Right lung (tissue), 5 donors: ENCODE measurements around the gene UBE2E3. TPM values are rescaled to one million over a fixed set of nuclear protein-coding genes. Genes with fewer than 3 reads are reported as not detected.
"Not testable (repeated sequence)": the region's sequence is repeated elsewhere in the genome, so short reads cannot be mapped to it uniquely, and the experiment has no call there.

Source experiments
- DNase-seq, 2 donors: peaks; one replicate each; pipeline ENCODE4 v3.0.0-alpha.2; 2013
- polyA plus RNA-seq, 5 donors: library from polyadenylated mRNA; unstranded; fragments of 120-200 nt; gene quantifications; one replicate each; pipeline versions ENCODE4 v1.2.1 to v1.2.3, GENCODE V29; 2013; ENCODE audit warnings: inconsistent platforms in 1 of 5, low replicate concordance in 1 of 5; ENCODE audit not compliant: insufficient read length in 5 of 5, insufficient read depth in 1 of 5

The UBE2E3 gene
- polyA plus RNA-seq, 5 donors: 131 to 177 (median 160) TPM

DNA sequence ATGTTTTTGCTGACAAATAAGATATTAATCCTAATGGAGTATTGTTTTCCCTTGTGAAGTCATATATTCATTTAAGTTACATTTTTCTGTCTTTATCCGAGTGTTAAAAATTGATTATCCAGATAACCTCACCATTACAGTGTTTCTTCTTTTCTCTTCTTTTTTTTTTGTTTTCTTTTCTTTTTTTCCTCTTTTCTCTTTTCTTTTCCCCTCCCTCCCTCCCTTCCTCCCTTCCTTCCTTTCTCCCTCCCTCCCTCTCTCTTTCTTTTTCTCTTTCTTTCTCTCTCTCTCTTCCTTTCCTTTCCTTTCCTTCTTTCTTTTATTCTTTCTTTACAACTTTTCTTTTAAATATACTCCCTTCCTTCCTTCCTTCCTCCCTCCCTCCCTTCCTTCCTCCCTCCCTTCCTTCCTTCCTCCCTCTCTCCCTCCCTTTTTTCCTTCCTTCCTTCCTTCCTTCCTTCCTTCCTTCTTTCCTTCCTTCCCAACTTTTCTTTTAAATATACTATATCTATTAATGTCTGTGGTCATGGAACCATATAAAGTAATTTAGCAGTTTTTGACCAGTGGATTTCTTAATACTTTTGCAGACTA lies 40.9 kb downstream of the UBE2E3 start:
- DNase-seq: no peak

DNA sequence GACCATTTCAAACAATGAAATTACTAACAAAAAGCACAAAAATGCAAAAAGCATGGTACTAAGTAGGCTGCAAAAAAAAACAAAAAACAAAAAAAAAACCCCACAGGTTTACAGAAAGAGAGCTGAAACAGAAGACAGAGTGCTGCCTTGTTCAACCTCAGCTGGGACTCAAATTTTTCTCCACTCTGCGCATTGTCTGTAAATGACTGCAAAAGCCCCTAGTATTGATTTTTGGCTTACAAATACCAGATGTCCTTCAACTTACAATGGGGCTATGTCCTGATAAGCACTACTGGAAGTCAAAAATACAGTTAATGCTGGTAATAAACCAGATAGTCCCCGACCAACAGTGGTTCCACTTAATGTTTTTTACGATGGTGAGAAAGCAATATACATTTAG lies 42.2 kb downstream of the UBE2E3 start:
- no peak for DNase-seq

DNA sequence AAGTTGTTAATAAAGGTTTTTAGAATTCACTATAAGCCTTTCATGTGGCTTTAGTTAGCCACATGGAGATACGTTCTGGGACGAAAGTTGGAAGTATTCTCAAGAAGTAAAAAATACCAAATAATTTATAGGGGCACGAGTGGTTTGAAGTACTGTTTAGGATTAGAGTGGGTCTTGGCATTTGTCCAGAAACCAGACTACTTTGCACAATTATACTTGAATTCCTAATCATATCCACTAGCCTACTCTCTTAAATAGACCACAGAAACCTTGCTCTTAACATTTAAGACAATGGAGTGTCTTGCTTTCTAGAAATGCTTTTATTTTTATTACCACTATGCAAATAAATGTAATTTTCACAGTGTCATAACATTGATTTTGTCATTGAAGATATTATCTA lies 44.6 kb downstream of the UBE2E3 start:
- peak; percentile 6 to 17 for DNase-seq

DNA sequence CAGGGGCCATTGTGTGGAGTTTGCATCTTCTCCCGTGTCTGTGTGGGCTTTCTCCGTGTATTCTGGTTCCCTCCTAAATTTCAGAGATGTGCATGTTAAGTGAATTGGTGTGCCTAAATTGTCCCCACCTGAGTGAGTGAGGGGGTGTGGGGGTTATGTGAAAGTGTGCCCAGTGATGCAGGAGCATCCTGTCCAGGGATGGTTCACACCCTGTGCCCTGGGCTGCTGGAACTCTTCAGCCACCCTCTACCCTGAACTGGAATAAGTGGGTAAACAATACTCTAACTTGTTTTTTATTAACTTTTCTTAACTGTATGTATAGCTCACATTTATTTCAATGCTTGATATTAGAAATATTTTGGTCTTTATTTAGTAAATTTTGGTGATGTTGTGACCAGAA lies 56.0 kb downstream of the UBE2E3 start:
- no peak for DNase-seq

DNA sequence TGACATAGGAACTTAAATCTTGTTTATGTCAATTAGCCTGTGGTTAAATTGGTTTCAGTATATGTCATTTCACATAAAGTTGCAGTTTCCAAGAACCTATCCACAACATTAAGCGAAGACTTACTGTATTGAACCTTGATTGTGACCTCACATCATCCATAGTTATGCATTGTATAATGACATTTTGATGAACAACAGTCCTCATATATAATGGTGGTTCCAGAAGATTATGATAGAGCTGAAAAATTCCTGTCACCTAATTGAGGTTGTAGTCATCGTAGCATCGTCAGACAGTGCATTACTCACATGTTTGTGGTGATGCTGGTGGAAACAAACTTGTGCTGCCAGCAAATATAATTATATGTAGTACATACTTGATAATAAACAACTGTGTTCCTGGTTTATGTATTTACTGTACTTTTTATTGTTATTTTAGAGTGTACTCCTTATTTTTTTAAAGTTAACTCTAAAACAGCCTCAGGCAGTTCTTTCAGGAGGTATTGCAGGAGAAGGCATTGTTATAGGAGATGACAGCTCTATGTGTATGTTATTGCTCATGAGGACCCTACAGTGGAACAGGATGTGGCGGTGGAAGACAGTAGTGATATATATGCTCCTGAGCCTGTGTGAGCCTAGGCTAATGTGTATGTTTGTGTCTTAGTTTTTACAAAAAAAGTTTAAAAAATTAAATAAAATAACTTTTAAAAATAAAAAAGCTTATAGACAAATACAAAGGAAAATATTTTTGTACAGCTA lies 56.6 kb downstream of the UBE2E3 start:
- no peak for DNase-seq

DNA sequence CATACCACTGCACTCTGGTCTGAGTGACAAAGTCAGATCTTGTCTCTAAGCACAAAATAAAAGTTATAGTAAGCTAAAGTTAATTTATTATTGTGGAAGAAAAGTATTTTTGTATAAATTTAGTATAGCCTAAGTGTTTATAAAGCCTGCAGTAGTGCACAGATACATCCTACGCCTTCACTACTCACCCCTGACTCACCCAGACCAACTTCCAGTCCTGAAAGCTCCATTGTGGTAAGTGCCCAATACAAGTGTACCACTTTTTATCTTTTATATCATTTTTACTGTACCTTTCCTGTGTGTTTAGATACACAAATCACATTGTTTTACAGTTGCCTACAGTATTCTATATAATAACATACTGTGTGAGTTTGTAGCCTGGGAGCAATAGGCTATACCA lies 57.5 kb downstream of the UBE2E3 start:
- no peak for DNase-seq

DNA sequence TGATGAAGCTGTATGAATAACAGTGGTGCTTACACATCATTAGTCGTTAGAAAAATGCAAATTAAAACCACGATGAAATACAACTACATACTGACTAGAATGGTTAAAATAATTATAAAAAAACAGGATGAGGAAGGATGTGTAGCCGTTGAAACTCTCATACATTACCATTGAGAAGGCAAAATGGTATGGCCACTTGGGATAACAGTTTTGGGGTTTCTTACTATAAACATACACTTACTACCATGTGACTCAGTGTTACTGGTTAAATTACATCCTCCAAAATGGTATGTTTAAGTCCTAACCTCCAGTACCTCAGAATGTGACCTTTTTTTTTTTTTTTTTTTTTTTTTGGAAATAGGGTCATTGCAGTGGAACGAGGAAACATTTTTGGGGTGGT lies 58.4 kb downstream of the UBE2E3 start:
- no peak for DNase-seq

DNA sequence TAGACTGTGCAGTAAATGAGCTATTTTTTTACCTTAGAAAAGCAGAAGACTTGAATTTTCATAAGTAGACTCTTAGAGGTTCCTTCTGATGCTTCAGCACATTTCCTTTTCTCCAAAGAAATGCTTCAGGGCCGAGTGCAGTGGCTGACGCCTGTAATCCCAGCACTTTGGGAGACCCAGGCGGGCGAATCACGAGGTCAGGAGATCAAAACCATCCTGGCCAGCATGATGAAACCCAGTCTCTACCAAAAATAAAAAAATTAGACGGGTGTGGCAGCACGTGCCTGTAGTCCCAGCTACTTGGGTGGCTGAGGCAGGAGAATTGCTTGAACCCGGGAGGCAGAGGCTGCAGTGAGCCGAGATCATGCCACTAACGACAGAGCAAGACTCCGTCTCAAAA lies 60.4 kb downstream of the UBE2E3 start:
- not testable (repeated sequence) for DNase-seq

DNA sequence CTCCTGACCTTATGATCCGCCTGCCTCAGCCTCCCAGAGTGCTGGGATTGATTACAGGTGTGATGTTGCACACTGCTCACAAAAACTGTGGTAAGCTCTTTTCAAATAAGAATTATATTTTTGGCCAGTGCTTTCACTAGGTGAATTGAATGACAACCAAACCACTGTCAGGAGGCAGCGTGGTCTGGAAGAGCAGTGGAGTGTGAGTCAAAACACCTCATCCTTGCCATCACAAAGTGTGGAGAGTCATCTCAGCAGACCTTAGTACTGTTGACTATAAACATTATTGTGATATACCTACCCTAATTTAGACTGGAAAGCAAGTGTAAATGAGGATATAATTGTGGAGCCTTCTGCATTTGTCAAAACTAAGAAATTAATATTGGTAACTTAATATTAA lies 61.3 kb downstream of the UBE2E3 start:
- DNase-seq: no peak

DNA sequence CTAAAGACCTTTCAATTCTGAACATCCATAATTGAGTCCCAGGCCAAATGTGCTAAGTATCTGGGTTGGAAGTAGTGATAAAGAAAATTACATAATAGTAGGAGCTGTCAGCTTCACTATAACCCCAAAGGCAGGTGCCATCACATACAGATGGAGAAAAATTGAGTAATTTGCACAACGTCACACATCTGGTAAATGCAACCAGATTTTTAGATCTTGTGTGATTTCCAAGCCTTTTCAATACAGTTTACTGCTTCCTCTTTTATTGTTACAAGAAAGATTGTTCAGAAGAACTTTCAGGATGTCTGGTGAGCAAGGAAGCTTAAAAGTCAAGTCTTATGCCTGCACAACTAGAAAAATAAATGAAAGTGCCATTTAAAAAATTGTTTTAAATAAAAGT lies 62.3 kb downstream of the UBE2E3 start:
- no peak for DNase-seq

DNA sequence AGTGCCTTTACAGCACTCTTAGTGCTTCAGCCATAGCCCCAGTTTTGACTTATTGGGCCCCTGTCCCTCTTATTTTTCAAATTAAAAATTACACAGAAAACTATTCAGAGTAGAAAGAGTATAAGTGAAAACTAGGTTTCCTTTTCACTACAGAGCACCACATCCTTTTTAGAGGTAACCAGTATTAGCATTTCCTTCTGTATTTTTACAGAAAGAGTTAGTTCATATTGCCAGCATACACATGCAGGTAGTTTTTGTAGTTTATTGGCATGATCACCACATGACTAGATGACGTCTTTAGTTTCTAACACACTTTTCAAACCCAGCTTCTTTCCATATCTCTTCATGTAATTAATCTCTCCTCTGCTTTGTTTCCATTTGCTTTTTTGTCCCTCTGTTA lies 66.4 kb downstream of the UBE2E3 start:
- DNase-seq: no peak

DNA sequence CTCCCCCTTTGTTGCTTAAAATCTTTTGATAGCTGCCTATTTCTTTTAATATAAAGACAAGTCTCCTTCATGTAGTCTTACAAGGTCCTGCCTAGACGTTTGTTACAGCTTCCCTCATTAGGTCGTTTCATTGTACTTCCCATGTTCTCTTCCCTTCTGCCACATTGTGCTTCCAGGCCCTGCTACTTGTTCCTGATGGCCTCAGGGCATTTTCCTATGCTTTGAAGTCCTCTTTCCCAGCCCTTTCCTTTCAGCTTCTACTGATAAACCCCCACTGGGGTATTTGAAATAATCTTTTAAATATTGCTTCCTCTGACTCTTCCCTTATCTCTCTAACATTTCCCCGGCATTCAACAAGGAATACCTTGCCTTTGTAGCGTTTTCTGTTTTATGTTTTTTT lies 67.4 kb downstream of the UBE2E3 start:
- DNase-seq: no peak

DNA sequence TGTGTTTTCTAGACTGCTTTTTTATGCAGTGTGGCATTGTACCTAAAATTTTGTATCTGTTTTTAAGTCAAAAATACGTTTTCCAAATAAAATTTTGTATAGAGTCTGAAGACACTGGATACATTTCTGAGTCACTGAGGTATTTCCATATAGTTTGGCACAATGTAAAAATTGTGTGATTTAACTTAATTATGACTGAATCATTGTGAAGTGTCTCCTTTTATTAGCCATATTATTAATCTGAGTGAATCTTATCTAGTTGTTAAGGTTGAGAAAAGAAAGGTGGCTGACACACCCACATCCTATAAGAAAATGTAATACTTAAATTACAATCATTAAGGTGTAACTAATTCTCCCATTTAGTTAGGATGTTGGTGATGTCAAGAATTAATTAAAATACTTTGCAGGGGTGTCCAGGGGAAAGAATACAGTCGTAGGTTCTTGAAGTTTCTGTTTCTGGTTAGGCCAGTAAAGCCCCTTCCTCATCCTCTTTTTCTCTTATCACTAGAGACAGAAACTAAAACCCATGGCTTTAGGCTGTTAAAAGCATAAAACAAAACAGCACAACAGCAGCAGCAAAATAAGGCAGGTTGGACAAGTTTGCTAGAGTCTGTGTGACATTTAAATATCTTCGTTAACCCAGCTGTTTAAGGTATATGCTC lies 71.6 kb downstream of the UBE2E3 start:
- DNase-seq: no peak

DNA sequence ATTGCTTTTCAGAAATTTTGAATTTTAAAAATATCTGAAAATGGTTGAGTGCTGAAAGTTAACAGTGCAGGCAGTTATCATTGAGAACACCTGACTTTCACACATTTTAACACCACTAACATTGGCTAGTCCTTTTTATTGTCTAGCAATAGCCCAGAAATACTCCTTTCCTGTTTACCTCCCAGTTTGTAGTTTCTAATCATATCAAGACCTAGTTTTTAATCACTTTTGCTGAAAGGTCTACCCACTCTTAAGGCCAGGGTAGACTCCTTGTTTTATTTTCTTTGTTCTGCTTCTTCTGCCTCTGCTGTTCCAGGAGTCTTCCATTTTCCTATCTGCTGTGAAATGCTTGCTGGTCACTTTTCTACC lies 72.1 kb downstream of the UBE2E3 start:
- no peak for DNase-seq

DNA sequence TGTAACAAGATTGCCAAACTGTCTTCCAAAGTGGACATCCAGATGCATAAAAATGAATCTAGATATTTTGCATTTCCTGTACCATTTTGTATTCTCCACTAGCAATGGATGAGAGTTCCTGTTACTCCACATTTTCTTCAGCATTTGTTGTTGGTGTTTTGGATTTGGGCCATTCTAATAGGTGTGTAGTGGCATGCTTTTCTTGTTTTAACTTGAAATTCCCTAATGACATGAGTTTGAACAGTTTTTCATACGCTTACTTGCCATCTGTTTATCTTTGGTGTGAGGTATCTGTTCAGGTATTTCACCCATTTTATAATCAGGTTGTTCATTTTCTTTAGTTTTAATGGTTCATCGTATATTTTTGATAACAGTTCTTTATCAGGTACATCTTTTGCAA lies 73.9 kb downstream of the UBE2E3 start:
- DNase-seq: no peak

DNA sequence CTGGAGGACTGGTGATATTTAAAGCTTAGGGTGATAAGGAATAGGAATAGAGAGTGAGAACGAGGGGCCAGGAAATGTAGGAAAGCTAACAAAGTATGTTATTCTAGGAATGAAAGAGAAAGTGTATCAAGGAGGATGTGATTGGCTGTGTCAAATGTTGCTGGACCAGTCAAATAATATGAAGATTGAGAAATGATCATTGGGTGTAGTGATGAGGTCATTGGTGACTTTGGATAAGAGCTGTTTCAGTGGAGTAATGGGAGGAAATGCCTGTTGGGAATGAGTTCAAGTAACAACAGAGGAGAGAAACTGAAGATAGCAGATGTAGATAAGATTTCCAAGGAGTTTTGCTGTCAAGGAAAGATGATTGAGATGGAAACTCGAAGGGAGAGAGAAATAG lies 74.4 kb downstream of the UBE2E3 start:
- DNase-seq: no peak

DNA sequence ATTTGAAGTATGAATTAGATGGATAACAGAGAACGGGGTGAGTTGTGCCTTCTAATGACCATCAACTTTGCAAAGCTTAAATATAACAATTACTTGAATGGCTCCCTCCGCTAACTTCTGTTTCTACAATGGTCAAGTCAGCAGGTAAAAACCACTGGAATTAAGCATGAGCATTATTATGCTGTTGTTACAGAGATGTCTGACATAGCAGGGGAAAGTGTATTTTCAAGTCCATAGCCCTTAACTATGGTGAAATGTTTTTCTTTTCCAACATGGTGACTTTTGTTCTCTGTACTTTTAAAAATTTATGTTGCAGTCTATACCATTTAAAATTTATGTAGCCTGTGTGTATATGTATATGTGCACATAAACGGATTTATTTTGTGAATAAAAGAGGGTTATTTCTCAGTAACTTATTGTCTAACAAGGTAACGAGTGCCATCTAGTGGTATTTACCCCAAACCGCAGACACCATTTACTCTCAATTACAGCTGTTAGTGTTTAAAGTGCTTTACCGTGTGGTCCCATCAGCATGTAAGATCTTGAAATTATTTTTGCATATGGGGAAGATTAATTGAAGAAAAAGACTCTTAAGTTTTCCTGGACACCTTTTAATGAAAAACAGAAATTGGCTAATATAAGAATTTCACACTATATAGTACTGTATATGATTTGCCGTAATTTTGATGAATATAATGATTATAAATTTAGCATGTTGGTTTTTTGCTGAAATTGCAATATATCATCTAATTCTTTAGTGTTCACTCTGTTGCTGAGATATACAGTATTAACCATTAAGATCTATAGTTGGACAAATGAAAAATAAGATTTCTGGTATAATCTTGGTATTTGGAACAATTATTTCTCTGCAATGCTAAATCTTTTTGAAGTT lies 78.2 kb downstream of the UBE2E3 start:
- DNase-seq: no peak

DNA sequence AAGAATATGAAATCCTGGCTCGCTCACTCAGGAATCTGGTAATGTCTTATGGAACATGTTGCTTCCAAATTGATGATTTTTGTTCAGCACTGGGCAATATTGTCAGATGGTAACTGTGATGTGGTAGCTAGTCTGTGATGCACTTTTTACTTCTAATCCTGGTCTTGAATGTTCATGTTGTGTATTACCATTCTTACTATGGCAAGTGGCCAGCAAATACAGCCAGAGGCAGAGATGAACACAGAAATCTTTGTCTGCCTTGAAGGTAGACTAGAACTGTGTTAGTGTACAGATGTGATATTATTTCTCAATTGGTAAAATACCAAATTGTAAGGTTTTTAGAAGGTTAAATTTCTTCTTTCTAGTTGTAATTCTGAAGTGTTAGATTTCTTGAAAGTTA lies 83.3 kb downstream of the UBE2E3 start:
- DNase-seq: no peak

DNA sequence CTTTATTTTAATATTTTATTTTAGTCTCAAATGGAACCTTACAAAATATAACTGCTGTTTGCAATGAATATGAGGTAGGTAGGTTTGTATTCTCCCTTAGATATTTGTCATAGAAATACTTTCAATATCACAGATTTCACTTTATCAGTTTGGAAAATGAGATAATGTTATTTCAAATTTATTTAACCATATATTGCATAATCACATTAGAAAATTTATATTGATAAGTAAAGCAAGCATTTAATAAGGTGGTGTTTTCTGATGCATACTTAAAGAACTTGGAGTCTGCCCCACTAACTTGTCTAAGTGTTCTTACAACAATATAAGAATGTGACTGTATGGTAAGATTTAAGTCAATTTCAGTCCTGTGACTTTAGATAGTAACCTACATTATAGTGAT lies 85.1 kb downstream of the UBE2E3 start:
- no peak for DNase-seq

DNA sequence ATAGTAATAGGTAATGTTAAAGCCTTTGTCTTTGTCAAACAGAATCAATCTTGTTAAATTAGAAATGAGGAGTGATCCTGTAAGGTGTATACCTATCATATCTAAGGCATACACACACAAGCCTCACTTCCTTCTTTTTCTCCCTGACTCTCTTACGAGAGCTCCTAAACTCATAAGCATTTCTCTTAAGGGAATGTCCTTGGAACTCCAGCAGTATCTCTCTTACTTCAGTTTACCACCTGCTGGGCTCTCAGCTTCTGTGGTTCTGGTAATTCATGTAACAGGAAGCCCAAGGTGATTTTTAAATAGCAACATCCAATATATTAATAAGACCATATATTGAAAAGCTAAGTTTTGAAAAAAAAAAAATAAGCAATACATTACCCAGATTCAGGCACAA lies 85.9 kb downstream of the UBE2E3 start:
- no peak for DNase-seq

DNA sequence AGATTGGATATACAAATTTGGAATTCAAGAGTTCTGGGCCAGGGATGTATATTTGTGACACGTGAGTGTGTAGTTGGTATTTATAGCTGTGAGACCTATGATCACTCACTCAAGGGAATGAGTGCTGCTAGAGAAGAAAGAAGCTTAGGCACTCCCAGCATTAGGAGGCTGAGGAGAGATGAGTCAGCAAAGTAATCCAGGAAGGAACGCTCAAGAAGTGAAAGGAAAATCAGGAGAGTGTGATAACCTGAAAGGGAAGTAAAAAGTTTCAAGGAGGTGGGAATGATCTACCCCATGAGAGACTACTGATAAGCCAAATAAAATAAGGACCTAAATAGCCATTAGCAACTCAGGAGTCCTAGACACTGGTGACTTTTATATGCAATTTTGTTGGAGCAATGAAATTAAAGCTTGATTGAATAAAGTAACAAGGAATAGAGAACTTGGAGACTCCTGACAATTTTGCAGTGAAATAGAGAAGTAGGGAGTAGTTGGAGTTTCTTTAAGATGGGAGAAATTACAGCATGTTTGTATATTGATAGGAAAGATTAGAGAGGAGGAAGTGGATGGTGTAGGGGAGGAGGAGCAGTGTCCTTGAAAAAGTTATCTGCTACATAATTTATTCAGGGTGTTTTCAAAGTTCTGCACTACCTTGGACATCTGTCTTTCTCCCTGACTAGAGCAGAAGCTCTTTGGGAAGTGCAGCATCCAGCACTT lies 89.9 kb downstream of the UBE2E3 start:
- DNase-seq: no peak

DNA sequence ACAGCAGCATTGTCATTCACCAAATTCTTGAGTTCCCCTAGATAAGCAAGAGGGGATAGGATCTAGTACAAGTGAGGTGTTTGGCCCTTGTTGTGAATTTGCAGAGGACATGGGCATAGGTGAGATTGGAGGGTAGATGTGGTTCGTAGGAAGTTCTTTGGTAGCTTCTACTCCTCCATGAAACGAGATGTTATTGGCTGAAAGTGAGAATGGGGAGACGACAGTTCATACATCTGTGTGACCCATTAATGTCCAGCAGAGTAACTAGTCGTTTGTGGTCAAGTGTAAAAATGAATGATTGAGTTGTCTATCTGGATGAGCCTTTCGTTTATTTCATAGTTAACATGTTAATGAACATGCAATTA lies 90.4 kb downstream of the UBE2E3 start:
- no peak for DNase-seq
